ENCODE results near the gene CCK. TPM values are rescaled to one million over a fixed set of nuclear protein-coding genes. Genes with fewer than 3 reads are reported as not detected.
"Not testable (repeated sequence)": the region's sequence is repeated elsewhere in the genome, so short reads cannot be mapped to it uniquely, and the experiment has no call there.

The CCK gene, protein sequence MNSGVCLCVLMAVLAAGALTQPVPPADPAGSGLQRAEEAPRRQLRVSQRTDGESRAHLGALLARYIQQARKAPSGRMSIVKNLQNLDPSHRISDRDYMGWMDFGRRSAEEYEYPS
- total RNA-seq (2014; rRNA removed; shearing (Covaris generic)), result not detected in 2 replicates

DNA sequence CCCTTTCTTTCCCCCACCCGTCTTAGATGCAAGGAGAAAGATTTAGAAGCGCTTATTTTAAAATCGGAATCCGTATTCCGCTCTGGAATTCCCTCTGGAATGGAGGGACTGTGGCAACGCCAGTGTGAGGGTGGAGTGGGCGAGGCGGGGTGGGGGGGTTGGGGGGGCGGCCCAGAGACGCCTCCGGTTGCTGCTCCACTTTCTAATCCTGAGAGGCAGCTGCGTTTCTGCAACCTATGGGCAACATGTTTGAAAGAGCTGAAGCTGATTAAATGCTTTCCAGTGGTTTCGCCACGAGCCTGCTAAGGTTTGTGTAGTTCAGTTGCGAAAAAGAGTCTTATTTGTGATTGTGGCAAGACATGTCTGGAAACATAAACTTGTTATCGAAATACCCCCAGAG is at the start of gene CCK:
Gene CCK, minus strand, starts transcription at position 101 of the 400 bp plus-strand sequence. CDS start 2,555 bp downstream, outside the sequence.
- no peak for DNase-seq (ENCODE audit: low spot score)
- in situ Hi-C loops (cut with HindIII; ENCODE audit: low sequenced_read_pairs), result no loop called here

DNA sequence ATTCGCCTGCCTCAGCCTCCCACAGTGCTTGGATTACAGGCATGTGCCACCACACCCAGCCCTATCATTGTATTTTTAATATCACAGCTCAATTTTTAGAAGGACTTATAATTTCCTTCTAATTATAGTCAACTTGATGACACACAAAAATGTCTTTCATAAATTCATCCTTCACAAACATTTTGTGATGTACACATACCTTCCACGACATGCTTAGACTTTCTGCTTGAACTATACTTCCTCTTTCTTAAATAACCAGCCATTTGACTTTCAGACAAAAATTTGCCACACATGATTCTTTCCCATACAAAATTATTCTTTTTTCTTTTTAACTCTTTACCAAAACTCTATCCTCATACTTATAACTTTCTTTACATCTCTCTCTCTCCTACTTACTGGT is 48.4 kb upstream of the CCK start:
- no peak for DNase-seq (ENCODE audit: low spot score)
- in situ Hi-C loops (cut with HindIII; ENCODE audit: low sequenced_read_pairs), result no loop called here

DNA sequence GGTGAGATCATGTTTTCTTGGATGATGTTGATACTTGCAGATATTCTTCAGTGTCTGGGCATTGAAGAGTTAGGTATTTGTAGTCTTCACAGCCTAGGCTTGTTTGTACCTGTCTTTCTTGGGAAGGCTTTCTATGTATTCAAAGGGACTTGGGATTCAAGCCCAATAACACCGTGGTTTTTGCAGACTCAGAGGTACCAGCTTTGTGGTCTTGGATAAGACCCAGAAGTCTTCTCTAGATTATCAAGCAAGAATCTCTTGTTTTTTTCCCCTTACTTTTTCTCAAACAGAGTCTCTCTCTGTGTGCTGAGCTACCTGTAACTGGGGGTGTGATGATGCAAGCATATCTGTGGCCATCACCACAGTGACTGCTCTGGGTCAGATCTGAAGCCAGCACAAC is 42.7 kb upstream of the CCK start:
- DNase-seq (ENCODE audit: low spot score), result no peak
- in situ Hi-C loops (cut with HindIII; ENCODE audit: low sequenced_read_pairs), result no loop called here

DNA sequence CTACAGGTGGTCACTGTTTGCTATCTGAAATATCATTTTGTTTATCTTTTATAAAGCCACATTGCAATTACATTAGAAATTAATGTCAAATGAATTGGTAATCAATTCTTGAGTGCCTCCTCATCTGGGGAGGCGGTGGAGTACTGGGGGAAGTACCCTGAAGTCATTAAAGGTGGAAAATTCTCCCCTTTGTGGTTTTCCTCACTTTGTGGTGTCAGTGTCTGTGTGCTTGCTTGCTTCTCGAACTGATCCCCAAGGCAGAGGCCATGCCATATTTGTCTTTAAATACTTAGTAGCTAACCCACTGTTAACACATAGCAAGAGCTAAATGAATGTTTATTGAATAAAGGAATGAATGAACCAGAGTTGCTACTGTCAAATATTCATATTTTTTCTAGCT is 40.5 kb upstream of the CCK start:
- in situ Hi-C loops (cut with HindIII; ENCODE audit: low sequenced_read_pairs), result no loop called here
- no peak for DNase-seq (ENCODE audit: low spot score)

DNA sequence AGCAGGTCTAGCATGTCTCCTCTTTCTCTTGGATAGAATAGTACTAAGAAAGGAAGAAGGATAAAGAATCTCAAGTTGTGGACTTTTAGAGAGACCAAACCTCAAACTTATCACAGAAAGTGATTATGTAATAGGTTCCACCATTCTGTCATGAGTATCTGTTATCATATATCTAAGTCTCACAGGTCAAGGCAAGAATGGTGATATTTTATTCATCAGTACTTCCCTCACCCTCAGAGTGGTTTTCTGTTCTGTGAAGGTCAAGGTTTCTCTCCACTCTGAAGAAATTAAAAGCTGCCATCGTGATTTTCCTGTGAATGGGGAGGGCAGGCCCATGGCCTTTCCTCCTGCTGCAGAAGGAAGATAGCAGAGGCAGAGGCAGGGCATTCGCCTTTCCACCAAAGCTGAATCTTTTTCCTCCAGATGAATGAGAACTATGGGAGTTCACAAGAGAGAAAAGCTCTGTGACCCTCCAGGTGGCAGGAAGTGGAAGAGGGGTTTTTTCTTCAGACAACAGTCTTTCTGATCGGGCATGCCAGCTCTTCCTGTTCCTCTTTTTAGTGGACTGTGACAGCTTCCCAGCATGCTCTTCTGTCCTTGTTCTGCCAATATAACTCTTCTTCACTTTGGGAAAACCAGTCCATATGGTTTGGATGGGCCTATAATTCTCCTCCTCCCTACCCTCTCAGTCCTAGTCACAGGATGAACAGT is 37.1 kb upstream of the CCK start:
- DNase-seq (ENCODE audit: low spot score), result no peak
- in situ Hi-C loops (cut with HindIII; ENCODE audit: low sequenced_read_pairs), result no loop called here

DNA sequence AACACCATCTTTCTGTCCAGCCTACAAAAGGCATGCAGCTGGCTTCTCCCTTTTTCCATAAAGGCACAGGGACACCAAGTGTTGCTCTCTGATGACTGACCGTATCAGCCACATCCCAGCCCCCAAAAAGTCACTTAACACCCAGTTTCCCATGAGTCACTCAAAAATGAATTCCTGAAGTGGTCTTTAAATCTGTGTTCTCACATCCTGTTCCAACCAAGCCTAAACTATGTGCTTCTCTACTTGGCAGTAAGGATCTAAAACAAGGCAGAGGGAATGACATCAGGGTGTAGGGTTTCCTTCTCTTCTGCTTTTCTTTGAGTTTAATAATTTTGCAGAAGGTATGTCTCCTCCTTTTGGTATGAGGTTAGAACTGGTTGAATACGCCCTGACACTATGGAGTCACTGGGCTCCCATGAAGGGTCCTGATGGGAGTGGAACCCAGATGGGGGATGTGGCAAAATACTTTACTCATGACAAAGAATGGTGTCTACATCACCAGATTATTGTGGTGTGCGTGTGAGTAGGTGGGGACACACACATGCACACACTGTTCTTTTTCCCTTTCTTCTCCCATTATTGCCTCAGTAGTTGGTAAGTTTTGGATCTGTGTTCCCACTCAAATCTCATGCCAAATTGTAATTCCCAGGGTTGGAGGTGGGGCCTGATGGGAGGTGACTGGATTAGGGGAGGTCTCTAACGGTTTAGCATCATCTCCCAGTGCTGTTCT is 35.6 kb upstream of the CCK start:
- in situ Hi-C loops (cut with HindIII; ENCODE audit: low sequenced_read_pairs), result no loop called here
- DNase-seq (ENCODE audit: low spot score), result no peak

DNA sequence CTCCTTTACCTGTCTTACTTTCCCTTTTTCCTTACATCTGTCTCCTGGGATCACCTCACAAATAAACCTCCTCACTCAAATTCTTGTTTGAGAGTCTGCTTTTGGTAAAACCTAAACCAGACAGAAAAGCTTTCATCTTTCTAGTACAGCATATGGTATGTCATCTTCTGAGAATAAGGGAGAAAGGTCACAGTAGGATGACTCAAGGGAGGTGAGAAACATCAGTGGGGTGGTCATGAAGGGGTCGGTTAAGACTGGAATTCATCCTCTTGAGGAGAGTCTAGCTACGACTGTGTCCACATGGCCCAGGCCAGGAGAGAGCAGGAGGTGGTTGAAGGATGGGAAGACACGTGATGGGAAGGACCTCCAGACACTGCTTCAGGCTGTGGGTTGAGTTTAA is 34.8 kb upstream of the CCK start:
- no peak for DNase-seq (ENCODE audit: low spot score)
- in situ Hi-C loops (cut with HindIII; ENCODE audit: low sequenced_read_pairs), result no loop called here

DNA sequence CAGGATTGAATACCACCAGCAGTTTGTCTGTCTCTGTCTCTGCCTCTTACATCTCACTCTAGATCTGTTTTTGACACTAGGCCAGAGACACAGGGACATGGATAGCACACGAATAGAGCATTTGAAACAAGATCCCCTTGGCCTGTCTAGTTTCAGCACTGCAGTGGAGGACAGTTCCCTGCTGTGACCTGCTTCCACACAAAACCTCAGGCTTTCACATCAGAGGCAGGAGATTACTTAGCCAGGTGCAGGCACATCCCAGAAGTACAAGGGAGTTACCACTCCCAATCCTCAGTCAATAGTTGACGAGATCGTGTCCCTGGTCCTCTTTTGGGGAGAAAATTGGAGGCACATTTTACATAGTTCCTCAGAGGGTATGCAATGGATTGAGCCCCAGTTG is 34.0 kb upstream of the CCK start:
- in situ Hi-C loops (cut with HindIII; ENCODE audit: low sequenced_read_pairs), result no loop called here
- no peak for DNase-seq (ENCODE audit: low spot score)

DNA sequence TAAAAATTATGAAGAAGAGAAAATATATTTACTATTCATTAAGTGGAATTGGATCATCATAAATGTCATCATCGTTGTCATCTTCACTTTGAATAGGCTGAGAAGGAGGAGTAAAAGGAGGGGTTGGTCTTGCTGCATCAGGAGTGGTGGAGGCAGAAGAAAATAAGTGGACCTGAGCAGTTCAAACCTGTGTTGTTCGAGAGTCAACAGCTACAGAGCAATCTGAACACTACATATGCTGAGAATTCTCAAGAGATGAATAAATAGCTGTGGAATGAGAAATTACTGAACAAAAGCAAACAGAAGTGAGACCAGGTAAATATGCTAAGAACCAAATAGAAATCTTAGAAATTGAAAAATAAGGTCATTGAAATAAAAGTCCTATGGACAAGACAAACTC is 32.3 kb upstream of the CCK start:
- in situ Hi-C loops (cut with HindIII; ENCODE audit: low sequenced_read_pairs), result no loop called here
- DNase-seq (ENCODE audit: low spot score), result no peak

DNA sequence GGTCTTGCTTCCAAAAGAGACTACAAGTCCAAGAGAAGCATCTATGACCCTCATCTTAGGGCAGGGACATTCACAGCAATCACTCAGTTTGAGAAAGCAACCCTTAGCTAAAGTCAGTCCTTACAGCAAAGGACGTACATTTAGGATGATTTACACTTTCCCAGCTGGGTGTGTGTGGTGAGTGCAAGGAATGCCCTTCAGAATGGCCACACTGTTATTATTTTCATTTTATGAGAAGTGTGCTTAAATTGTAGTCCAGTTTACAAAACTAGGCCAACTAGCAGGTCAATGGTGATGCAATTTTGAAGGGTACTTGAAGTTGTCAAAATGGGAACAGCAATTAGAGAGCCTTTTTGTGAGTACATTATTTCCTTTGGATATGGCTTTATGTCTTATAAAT is 26.0 kb upstream of the CCK start:
- DNase-seq (ENCODE audit: low spot score), result no peak
- in situ Hi-C loops (cut with HindIII; ENCODE audit: low sequenced_read_pairs), result no loop called here

DNA sequence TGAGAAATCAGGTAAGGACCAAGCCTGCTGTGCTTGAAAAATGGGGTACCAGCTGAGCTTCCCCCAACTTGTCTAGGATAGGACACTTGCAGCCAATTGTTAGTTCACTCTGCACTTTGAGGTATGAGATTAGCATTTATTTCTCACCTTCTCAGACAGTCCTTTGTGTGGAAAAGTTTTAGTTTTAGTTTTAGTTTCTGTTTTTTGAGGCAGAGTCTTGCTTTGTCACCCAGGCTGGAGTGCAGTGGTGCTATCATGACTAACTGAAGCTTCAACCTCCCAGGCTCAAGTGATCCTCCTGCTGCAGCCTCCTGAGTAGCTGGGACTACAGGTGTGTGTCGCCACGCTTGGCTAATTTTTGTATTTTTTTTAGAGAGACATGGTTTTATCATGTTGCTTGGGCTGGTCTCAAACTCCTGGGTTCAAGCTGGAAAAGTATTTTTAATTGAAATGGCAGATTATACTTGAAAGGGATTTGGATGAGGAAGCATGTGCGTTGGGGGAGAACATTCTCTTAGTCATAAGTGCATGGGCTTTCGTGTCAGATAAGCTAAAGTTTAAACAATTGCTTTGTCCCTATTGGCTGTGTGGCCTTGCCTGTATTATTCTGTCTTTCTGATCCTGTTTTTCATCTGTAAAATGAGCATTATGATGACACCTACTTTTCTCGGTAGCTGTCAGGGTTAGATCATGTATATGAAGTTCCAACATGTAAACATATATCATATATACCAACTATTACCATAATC is 25.2 kb upstream of the CCK start:
- in situ Hi-C loops (cut with HindIII; ENCODE audit: low sequenced_read_pairs), result no loop called here
- no peak for DNase-seq (ENCODE audit: low spot score)

DNA sequence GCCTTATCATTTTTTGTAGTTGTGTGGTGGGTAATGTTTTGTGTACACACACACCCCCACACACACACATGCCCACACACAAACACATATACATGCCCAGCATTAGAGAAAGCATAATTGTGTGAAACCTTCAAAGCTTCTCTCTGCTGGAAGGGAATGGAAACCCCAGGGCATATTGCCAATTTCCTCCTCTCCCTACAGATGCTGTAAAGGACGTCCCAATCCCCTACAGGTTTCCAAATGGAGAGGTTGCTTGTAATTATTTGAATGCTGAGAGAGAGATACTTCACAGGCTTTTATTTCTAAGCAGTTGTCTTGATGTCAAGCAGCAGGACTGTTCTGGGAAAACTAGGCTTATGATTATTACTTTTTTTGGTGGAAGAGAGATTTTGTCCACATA is 23.0 kb upstream of the CCK start:
- in situ Hi-C loops (cut with HindIII; ENCODE audit: low sequenced_read_pairs), result no loop called here
- no peak for DNase-seq (ENCODE audit: low spot score)

DNA sequence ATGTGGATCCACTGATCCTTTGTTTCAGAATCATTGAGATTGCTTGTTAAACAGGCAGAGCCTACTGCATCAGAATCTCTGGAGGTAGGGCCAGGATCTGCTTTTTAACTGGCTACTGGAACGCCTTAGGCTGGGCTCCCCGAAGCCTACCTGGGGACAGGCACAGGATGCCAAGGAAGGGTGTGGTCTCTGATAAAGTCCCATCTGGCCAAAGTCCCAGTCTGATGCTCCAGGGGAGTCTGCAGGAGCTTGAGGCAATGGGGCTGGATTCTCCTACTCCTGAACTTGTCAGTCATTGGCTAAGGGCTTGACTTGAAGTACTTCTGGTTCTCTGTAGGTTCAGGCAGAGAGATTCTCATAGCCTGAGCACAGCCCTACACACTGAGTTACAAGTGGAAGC is 22.4 kb upstream of the CCK start:
- in situ Hi-C loops (cut with HindIII; ENCODE audit: low sequenced_read_pairs), result no loop called here
- no peak for DNase-seq (ENCODE audit: low spot score)

DNA sequence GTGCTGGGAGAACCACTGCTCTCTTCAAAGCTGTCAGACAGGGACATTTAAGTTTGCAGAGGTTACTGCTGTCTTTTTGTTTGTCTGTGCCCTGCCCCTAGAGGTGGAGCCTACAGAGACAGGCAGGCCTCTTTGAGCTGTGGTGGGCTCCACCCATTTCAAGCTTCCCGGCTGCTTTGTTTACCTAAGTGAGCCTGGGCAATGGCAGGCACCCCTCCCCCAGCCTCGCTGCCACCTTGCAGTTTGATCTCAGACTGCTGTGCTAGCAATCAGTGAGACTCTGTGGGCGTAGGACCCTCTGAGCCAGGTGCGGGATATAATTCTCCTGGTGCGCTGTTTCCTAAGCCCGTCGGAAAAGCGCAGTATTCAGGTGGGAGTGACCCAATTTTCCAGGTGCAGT is 21.4 kb upstream of the CCK start:
- DNase-seq (ENCODE audit: low spot score); in situ Hi-C loops (cut with HindIII; ENCODE audit: low sequenced_read_pairs): not testable (repeated sequence)

DNA sequence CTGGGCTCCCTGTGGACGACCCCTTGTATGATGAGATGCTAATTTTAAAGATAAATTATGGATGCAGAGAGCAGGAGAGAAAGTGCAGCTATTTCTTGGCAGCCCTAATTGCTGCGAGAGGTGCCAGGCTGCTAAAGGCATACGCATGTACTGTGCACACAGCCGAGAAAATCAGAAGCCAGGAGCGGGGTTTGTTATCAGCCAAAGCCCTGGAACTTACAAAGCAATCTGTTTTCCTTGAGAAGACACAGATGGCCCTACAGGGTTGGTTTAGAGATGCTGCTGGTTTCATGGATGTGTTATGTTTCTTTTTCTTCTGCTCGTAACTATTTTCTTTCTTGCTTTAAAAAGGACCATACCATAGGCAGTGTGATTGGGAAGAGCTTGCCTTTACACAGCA is 11.7 kb upstream of the CCK start:
- peak; percentile 92 for DNase-seq (ENCODE audit: low spot score)
- in situ Hi-C loops (cut with HindIII; ENCODE audit: low sequenced_read_pairs), result no loop called here

DNA sequence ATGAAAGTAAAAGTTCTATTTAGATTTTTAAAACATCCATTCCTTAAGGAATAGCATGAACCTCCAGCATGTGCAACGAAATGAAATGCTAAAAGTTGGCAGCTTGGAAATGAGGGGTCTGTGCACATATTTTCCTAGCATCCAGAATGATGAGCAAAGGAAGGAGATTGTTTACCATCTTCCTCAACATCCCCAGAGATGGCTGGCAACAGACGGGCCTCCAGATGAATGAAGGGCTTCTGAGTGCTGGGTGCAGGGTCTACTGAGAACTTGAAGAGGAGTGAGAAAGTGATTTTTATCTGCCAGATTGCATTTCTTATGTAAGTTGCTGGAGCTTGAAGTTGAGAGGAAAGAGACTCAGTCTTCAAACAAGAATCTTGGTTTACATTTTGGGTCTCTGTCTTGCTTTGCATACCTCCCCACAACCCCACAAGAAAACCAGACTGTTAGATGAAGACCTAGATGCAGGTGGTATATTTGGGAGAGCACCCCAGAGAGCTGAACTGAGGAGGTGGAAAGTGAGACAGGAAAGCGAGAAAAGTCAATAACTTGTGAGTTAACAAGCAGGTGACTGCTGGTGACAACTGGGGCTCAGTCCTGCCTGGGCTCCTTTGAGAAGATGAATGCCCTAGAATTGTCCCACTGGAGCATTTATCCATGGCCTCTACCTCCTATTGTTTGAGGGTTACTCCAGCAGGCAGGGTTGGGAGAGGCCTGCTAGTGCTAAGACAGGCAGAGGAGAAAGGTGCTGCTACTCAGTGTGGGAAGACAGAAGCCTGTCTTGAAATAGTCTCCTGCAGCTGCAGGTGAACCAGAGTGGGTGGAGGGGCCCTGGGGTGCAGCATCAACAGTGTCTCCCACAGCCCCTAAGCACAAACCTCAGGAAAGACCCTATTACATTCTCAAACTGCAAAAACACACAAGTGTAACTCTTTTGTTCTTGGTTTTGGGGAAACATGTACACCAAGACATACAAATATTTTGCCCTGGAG is 10.5 kb upstream of the CCK start:
- in situ Hi-C loops (cut with HindIII; ENCODE audit: low sequenced_read_pairs), result no loop called here
- DNase-seq (ENCODE audit: low spot score), result peak; percentile 6

DNA sequence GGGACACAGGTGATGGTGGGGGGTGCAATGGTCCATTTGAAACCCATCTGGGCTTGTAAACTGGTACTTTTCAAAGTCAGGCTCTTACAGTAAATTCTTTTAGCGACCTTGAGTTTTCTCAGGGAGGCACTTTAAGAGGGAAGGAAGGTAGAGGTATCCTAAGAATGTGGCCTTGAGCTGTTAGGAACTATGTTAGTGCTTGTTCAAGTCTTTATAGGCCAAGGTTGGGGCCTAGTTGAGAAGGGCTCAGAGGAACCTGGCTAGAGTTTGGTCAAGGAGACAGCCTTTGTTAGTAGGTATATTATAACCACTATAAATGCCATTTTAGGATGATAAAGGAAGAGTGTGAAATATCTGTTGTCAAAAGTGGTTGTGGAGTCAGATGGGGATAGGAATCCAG is 9.2 kb upstream of the CCK start:
- in situ Hi-C loops (cut with HindIII; ENCODE audit: low sequenced_read_pairs), result no loop called here
- DNase-seq (ENCODE audit: low spot score), result no peak

DNA sequence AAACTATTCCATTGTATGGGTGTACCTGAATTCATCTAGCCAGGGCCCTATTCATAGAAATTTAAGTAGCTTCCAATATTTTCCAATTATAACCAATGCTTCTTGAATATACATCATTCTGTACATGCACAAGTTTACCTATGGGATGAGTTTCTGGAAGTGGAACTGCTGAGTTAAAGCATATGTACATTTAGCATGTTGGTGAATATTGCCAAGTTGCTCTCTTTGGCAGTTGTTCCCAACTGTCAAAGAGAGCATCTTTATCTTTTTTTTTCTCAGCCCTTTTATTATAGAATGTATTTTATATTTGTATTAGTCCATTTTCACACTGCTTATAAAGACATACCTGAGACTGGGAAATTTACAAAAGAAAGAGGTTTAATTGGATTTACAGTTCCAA is 8.3 kb upstream of the CCK start:
- no peak for DNase-seq (ENCODE audit: low spot score)
- in situ Hi-C loops (cut with HindIII; ENCODE audit: low sequenced_read_pairs), result no loop called here

DNA sequence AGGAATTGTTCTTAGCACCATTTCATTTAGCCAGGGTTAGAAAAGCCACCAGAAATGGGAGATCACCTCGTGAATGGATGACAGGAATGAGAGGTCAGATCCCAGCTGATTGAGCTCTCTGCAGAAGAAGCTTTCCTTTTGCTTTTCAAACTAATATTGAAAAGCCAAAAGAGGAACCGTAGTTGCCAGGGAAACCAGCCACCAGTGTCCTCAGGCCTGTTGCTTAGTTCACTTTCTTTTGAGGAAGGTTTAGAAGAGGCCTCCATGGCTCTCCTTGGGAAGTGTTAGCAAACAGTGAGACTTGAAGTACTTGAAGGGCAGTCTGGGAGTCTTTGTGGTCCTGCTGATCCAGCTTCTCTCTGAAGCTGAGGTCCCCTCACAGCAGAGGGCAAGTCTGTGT is 7.4 kb upstream of the CCK start:
- in situ Hi-C loops (cut with HindIII; ENCODE audit: low sequenced_read_pairs), result no loop called here
- DNase-seq (ENCODE audit: low spot score), result no peak

Data from G401 (cell line).